Heart left ventricle (tissue), 16 donors: ENCODE measurements around the gene MEGF10. TPM values are rescaled to one million over a fixed set of nuclear protein-coding genes. Genes with fewer than 3 reads are reported as not detected.

ENCODE experiments used
- ATAC-seq, 4 donors: fragments of 200-7000 bp; cut with Tn5 transposase; one replicate each; pipeline ENCODE4 v1.9.1; 2020 to 2022; ENCODE audit warnings: moderate library complexity in 4 of 4, mild to moderate bottlenecking in 3 of 4, moderate number of reproducible peaks in 1 of 4
- DNase-seq, 5 donors: peaks; one replicate each; pipeline ENCODE4 v3.0.0-alpha.2; 2020
- H3K27ac ChIP-seq, 12 donors: fragments of 200-600 bp; sonication (generic) in 4 of 12; one replicate each; pipeline versions ENCODE4 v1.5.0 to v1.8.0; 2016 to 2022; ENCODE audit warnings: mild to moderate bottlenecking in 2 of 12
- H3K27me3 ChIP-seq, 9 donors: fragments of 200-600 bp; sonication (generic) in 2 of 9; one replicate each; pipeline versions ENCODE4 v1.5.1 to v1.8.0; 2016 to 2022; ENCODE audit warnings: mild to moderate bottlenecking in 3 of 9
- H3K36me3 ChIP-seq, 9 donors: fragments of 200-600 bp; sonication (generic) in 2 of 9; one replicate each; pipeline versions ENCODE4 v1.5.0 to v1.8.0; 2018 to 2022; ENCODE audit warnings: mild to moderate bottlenecking in 2 of 9
- H3K4me1 ChIP-seq, 12 donors: fragments of 200-600 bp; sonication (generic) in 4 of 12; one replicate each; pipeline versions ENCODE4 v1.5.0 to v1.8.0; 2016 to 2022; ENCODE audit warnings: mild to moderate bottlenecking in 3 of 12
- H3K4me3 ChIP-seq, 12 donors: fragments of 200-600 bp; sonication (generic) in 4 of 12; one replicate each; pipeline versions ENCODE4 v1.5.0 to v1.8.0; 2017 to 2022; ENCODE audit warnings: mild to moderate bottlenecking in 9 of 12, moderate library complexity in 4 of 12
- H3K9me3 ChIP-seq, 12 donors: fragments of 200-600 bp; sonication (generic) in 4 of 12; one replicate each; pipeline versions ENCODE4 v1.5.0 to v1.8.0; 2016 to 2022; ENCODE audit warnings: mild to moderate bottlenecking in 1 of 12
- CTCF ChIP-seq, 12 donors: fragments of 200-600 bp; sonication (generic) in 4 of 12; IDR thresholded peaks; one replicate each; pipeline versions ENCODE4 v1.5.0 to v1.8.0; 2018 to 2022; ENCODE audit warnings: antibody characterized with exemption in 12 of 12, mild to moderate bottlenecking in 5 of 12
- POLR2A ChIP-seq, 2 donors: fragments of 450-650 bp; IDR thresholded peaks; one replicate each; pipeline ENCODE4 v1.6.1; 2017; ENCODE audit warnings: antibody characterized with exemption in 2 of 2, mild to moderate bottlenecking in 2 of 2, moderate library complexity in 2 of 2
- WGBS, 4 donors: extraction: QIAGEN DNeasy Blood & Tissue Kit in 2 of 4; methylation state at CpG; one replicate each; pipeline versions ENCODE4 v1.1.5 to v1.1.7; 2013 to 2018; 5-methylcytosine and 5-hydroxymethylcytosine counted together
- intact Hi-C, 10 donors: fragments of 100-400 bp; cut with DNase I; formaldehyde crosslinking; loops; one replicate each; pipeline versions ENCODE4 v1.11.1 to v1.14.2; 2022
- polyA plus RNA-seq, 2 donors: library from polyadenylated mRNA; stranded (reverse); fragments of 200-250 nt; gene quantifications; one replicate each; pipeline ENCODE4 v1.2.3, GENCODE V29; 2013
- total RNA-seq, 9 donors: library from RNA; depleted of rRNA in 2 of 9; stranded (reverse); fragments of >200 nt in 2 of 9; fragmentation: NEBNext Ultra II Directional in 3 of 9; extraction: Animal tissue kit (Norgen Biotek cat#: 25700) in 3 of 9; gene quantifications; one replicate each; pipeline versions ENCODE4 v1.1.0 to v1.2.4, GENCODE V29; 2016 to 2023
- donor health status: ischemic (EF 13 %, LVEDD 7.1; RV severe dilation, severe dysfunction).
- donor health status: healthy with polysubstance abuse.
- donor health status: DM: no; HTN: yes; CAD: no.
- donor health status: DM: no; HTN: no; CAD: no.
- donor health status: ischemic (EF 25% LVEDD 6.9; RV normal size, moderate dysfunction).
- donor health status: ischemic (EF 25% LVEDD 5.7; RV mildly dilated, moderate dysfunction).
- donor health status: healthy.
- donor health status: DM: yes; HTN: yes; CAD: no.
- donor health status: ischemic (EF 35%, LVEDD 5.7; RV mildly dilated, moderate dysfunction).
- donor health status: nonischemic (EF 11% LVEDD 7.7; RV severe dilation, severe dysfunction).
- donor health status: DM: yes; HTN: yes; CAD: no.
- donor health status: PGD.
- donor health status: ischemic (EF 29% LVEDD 5.4; RV normal size, mild dysfunction).
- donor health status: nonischemic (EF 23%, LVEDD 6.1; RV moderate dilation, normal function).

MEGF10 gene
- total and polyA plus RNA-seq, 11 donors, result 0.04 to 1.3 (median 0.32) TPM

- H3K4me3 ChIP-seq, result no peak overlapping the region
- H3K4me1 ChIP-seq, result no peaks in the 10 kb centered on the region
- no peaks in the 10 kb centered on the region for H3K9me3 ChIP-seq
- no peak for ATAC-seq
- WGBS, 4 donors, result 86 to 95% (median 94%) methylated on average over 1 of the region's 1 CpG
- intact Hi-C loops, result loop anchor here in 6 of 10 donors (2.0 to 10.0 kb wide), 4 partner anchors 149 to 157 kb away; partner anchors contain the start of gene MEGF10 (in 5 of the 6)
- H3K27me3 ChIP-seq, result peaks cover 0 to 5% (median 0%) of the 10 kb centered on the region in 9 donors
- no peak for DNase-seq
- no peak overlapping the region for H3K27ac ChIP-seq
- no peaks in the 10 kb centered on the region for H3K36me3 ChIP-seq
- no peak for TF ChIP-seq POLR2A (IDR thresholded peaks at IDR 0.05)
- TF ChIP-seq CTCF (IDR thresholded peaks at IDR 0.05), result no peak
Measured at GRCh38 chr5:127444171-127444570, 153.6 kb downstream of the MEGF10 start.

GRCh38 chr5:127445328-127445727, 154.7 kb downstream of the MEGF10 start:
- intact Hi-C loops, result loop anchor here in 2 of 10 donors (2.0 to 10.0 kb wide), 2 partner anchors 151 to 155 kb away; partner anchors contain the start of gene MEGF10 (in 2 of the 2)
- DNase-seq, result no peak
- Histone ChIP-seq H3K27me3 (peaks cover 0 to 5% (median 0%) of the 10 kb centered on the region in 9 donors), H3K9me3 (no peaks in the 10 kb centered on the region), H3K36me3 (no peaks in the 10 kb centered on the region), H3K4me3 (no peak overlapping the region), H3K27ac (no peak overlapping the region), H3K4me1 (no peaks in the 10 kb centered on the region)
- WGBS, 4 donors, result 56 to 66% (median 58%) methylated on average over 4 of the region's 4 CpGs
- no peak for ATAC-seq
- TF ChIP-seq CTCF (IDR thresholded peaks at IDR 0.05) (no peak), POLR2A (IDR thresholded peaks at IDR 0.05) (no peak)

- WGBS, 4 donors, result 77 to 88% (median 84%) methylated on average over 2 of the region's 2 CpGs
- peaks cover 0 to 5% (median 0%) of the 10 kb centered on the region in 9 donors for H3K27me3 ChIP-seq
- no peak for TF ChIP-seq CTCF (IDR thresholded peaks at IDR 0.05)
- no peak for TF ChIP-seq POLR2A (IDR thresholded peaks at IDR 0.05)
- no peaks in the 10 kb centered on the region for H3K9me3 ChIP-seq
- no peak for ATAC-seq
- DNase-seq, result no peak
- H3K27ac ChIP-seq, result no peak overlapping the region
- no peak overlapping the region for H3K4me3 ChIP-seq
- no peaks in the 10 kb centered on the region for H3K36me3 ChIP-seq
- no peaks in the 10 kb centered on the region for H3K4me1 ChIP-seq
- intact Hi-C loops, result loop anchor here in 1 of 10 donors (10.0 kb wide), 1 partner anchor 152 kb away; the partner anchor contains the start of gene MEGF10
Measured at GRCh38 chr5:127446626-127447025, 156.0 kb downstream of the MEGF10 start.

GRCh38 chr5:127447827-127448226, 157.2 kb downstream of the MEGF10 start:
- intact Hi-C loops, result loop anchor here in 1 of 10 donors (10.0 kb wide), 1 partner anchor 153 kb away; the partner anchor contains the start of gene MEGF10
- WGBS, 4 donors, result 72 to 77% (median 75%) methylated on average over 7 of the region's 7 CpGs

More at GRCh38 chr5:127447827-127448226, 157.2 kb downstream of the MEGF10 start:
- no peak for DNase-seq
- no peak for ATAC-seq
- H3K9me3 ChIP-seq, result no peaks in the 10 kb centered on the region
- no peak overlapping the region for H3K27ac ChIP-seq
- H3K36me3 ChIP-seq, result no peaks in the 10 kb centered on the region
- H3K4me1 ChIP-seq, result no peaks in the 10 kb centered on the region
- no peak for TF ChIP-seq CTCF (IDR thresholded peaks at IDR 0.05)
- no peak for TF ChIP-seq POLR2A (IDR thresholded peaks at IDR 0.05)
- no peak overlapping the region for H3K4me3 ChIP-seq
- peaks cover 0 to 5% (median 0%) of the 10 kb centered on the region in 9 donors for H3K27me3 ChIP-seq
